Stomach (tissue), 9 donors: ENCODE data around the gene PHLDB3. TPM values are rescaled to one million over a fixed set of nuclear protein-coding genes. Genes with fewer than 3 reads are reported as not detected.

Experiments used
- DNase-seq, 2 donors: peaks; one replicate each; pipeline versions ENCODE4 v3.0.0 to v3.0.0-alpha.2; 2013 to 2019
- H3K27ac ChIP-seq, 5 donors: fragments of 200-600 bp in 4 of 5; sonication (generic) in 4 of 5; one replicate each; pipeline ENCODE4 v1.5.1; 2013 to 2019; ENCODE audit warnings: mild to moderate bottlenecking in 1 of 5, moderate library complexity in 1 of 5
- H3K27me3 ChIP-seq, 3 donors: fragments of 200-600 bp; sonication (generic); one replicate each; pipeline ENCODE4 v1.5.1; 2017 to 2019; ENCODE audit warnings: mixed run types in 1 of 3
- H3K36me3 ChIP-seq, 4 donors: fragments of 200-600 bp; sonication (generic); 1 replicate in 3 of 4; 2 replicates in 1 of 4; pipeline ENCODE4 v1.5.1; 2016 to 2019
- H3K4me1 ChIP-seq, 4 donors: fragments of 200-600 bp; sonication (generic); one replicate each; pipeline ENCODE4 v1.5.1; 2016 to 2019
- H3K4me3 ChIP-seq, 4 donors: fragments of 200-600 bp; sonication (generic) in 3 of 4; one replicate each; pipeline ENCODE4 v1.5.1; 2016 to 2019; ENCODE audit warnings: mild to moderate bottlenecking in 1 of 4
- H3K9me3 ChIP-seq, 4 donors: fragments of 200-600 bp; sonication (generic); one replicate each; pipeline ENCODE4 v1.5.1; 2016 to 2019
- CTCF ChIP-seq, 7 experiments: fragments of 450-650 bp in 4 of 7; fragments of 200-600 bp in 3 of 7; sonication (generic) in 3 of 7; IDR thresholded peaks; one replicate each; pipeline ENCODE4 v1.5.1; 2016 to 2019; ENCODE audit warnings: antibody characterized with exemption in 7 of 7, control low read depth in 2 of 7, mild to moderate bottlenecking in 1 of 7
- EP300 ChIP-seq: sonication (generic); formaldehyde crosslinking; IDR thresholded peaks from one replicate; pipeline ENCODE4 v1.6.1; 2017; ENCODE audit warnings: antibody characterized with exemption
- POLR2A ChIP-seq, 4 donors: fragments of 450-650 bp; IDR thresholded peaks; one replicate each; pipeline ENCODE4 v1.6.1; 2016; ENCODE audit warnings: antibody characterized with exemption in 4 of 4, control low read depth in 2 of 4, mild to moderate bottlenecking in 1 of 4, moderate library complexity in 1 of 4
- POLR2AphosphoS5 ChIP-seq, 3 donors: sonication (generic); formaldehyde crosslinking; IDR thresholded peaks; one replicate each; pipeline ENCODE4 v1.6.1; 2016; ENCODE audit warnings: antibody characterized with exemption in 3 of 3
- WGBS, 5 donors: extraction: QIAGEN DNeasy Blood & Tissue Kit in 3 of 5; methylation state at CpG; one replicate each; pipeline versions ENCODE4 v1.1.5 to v1.1.7; 2013 to 2018; 5-methylcytosine and 5-hydroxymethylcytosine counted together
- intact Hi-C: fragments of 100-400 bp; cut with DNase I; formaldehyde crosslinking; loops from one replicate; pipeline ENCODE4 v1.15.1; 2023; ENCODE audit warnings: low total_unique reads
- polyA plus RNA-seq, 3 donors: library from polyadenylated mRNA; stranded (reverse); fragments of 200-250 nt; gene quantifications; one replicate each; pipeline ENCODE4 v1.2.3, GENCODE V29; 2013
- total RNA-seq, 5 donors: library from RNA; depleted of rRNA; stranded (reverse); fragments of >200 nt; gene quantifications; one replicate each; pipeline versions ENCODE4 v1.1.0 to v1.2.3, GENCODE V29; 2014 to 2016
- donor health status: healthy with polysubstance abuse.
- donor health status: Bipolar disorder and iron deficiency.
- donor health status: healthy.

PHLDB3 gene
- total and polyA plus RNA-seq, 8 donors: 2.0 to 55.3 (median 9.5) TPM; not detected in 1

GRCh38 chr19:43498233-43498842, 6.2 kb downstream of the PHLDB3 start:
- peaks cover 8 to 61% (median 52%) of the 10 kb centered on the region in 4 donors for H3K36me3 ChIP-seq
- H3K4me1 ChIP-seq: peaks cover 12 to 37% (median 24%) of the 10 kb centered on the region in 4 donors
- peak in 1 of 2 donors; percentile 76 for DNase-seq
- WGBS, 5 donors: 71 to 86% (median 84%) methylated on average over 5 of the region's 5 CpGs
- TF ChIP-seq EP300 (no peak), CTCF (IDR thresholded peaks at IDR 0.05) (no peak), POLR2AphosphoS5 (IDR thresholded peaks at IDR 0.05) (no peak), POLR2A (IDR thresholded peaks at IDR 0.05) (no peak)
- no peak overlapping the region for H3K27ac ChIP-seq
- H3K9me3 ChIP-seq: no peaks in the 10 kb centered on the region
- intact Hi-C loops: no loop called here
- H3K4me3 ChIP-seq: no peak overlapping the region
- H3K27me3 ChIP-seq: no peaks in the 10 kb centered on the region

GRCh38 chr19:43496960-43497359, 7.6 kb downstream of the PHLDB3 start:
- H3K4me1 ChIP-seq: peaks cover 7 to 23% (median 14%) of the 10 kb centered on the region in 4 donors
- no peak overlapping the region for H3K27ac ChIP-seq
- H3K9me3 ChIP-seq: no peaks in the 10 kb centered on the region
- no peak overlapping the region for H3K4me3 ChIP-seq
- TF ChIP-seq POLR2A (IDR thresholded peaks at IDR 0.05) (no peak), POLR2AphosphoS5 (IDR thresholded peaks at IDR 0.05) (no peak), EP300 (no peak), CTCF (IDR thresholded peaks at IDR 0.05) (no peak)
- 89 to 98% (median 96%) methylated on average over 6 to 7 of the region's 7 CpGs for WGBS, 5 donors
- no peak for DNase-seq
- peaks cover 8 to 63% (median 55%) of the 10 kb centered on the region in 4 donors for H3K36me3 ChIP-seq
- intact Hi-C loops: no loop called here
- H3K27me3 ChIP-seq: no peaks in the 10 kb centered on the region

GRCh38 chr19:43495082-43495481, 9.5 kb downstream of the PHLDB3 start:
- H3K36me3 ChIP-seq: peaks cover 8 to 69% (median 61%) of the 10 kb centered on the region in 4 donors
- no peaks in the 10 kb centered on the region for H3K27me3 ChIP-seq
- H3K4me1 ChIP-seq: peaks cover 7 to 16% (median 9%) of the 10 kb centered on the region in 4 donors
- WGBS, 5 donors: 75 to 88% (median 76%) methylated on average over 5 to 8 of the region's 8 CpGs
- no peak for DNase-seq
- intact Hi-C loops: no loop called here
- TF ChIP-seq EP300: no peak
- no peak for TF ChIP-seq POLR2A (IDR thresholded peaks at IDR 0.05)
- TF ChIP-seq POLR2AphosphoS5 (IDR thresholded peaks at IDR 0.05): no peak
- TF ChIP-seq CTCF (IDR thresholded peaks at IDR 0.05): no peak
- H3K27ac ChIP-seq: no peak overlapping the region
- no peaks in the 10 kb centered on the region for H3K9me3 ChIP-seq
- no peak overlapping the region for H3K4me3 ChIP-seq

DNA sequence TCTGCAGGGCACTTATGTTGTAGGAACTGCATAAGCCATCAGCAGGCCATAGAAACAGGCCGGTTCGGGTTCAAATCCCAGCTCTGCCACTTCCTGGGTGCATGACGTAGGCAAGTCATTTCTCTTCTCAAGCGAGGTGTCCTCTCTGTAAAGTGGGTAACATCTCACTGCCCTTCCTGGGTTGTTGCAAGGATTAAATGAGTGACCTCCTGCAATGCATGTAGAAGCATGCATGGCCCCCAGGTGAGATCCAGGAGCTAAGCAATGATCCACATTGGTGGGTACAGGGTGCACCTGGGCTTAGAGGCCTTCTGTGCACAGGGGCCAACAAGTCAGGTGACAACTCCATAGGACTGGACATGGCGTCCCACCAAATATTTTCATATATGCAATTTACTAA, 13.8 kb downstream of the PHLDB3 start:
- intact Hi-C loops: no loop called here
- Histone ChIP-seq H3K4me3 (no peak overlapping the region), H3K9me3 (no peaks in the 10 kb centered on the region), H3K36me3 (peaks cover 0 to 42% (median 35%) of the 10 kb centered on the region in 4 donors), H3K27me3 (no peaks in the 10 kb centered on the region), H3K4me1 (no peaks in the 10 kb centered on the region), H3K27ac (no peak overlapping the region)
- TF ChIP-seq POLR2A (IDR thresholded peaks at IDR 0.05) (no peak), POLR2AphosphoS5 (IDR thresholded peaks at IDR 0.05) (no peak), EP300 (no peak), CTCF (IDR thresholded peaks at IDR 0.05) (no peak)
- 90 to 98% (median 95%) methylated on average over 5 of the region's 5 CpGs for WGBS, 5 donors
- DNase-seq: no peak
